Adipocyte (in vitro differentiated cells): ENCODE measurements around the gene ELMO1.

Experiments used
- DNase-seq: peaks from one replicate; pipeline ENCODE4 v3.0.0-alpha.2; 2015; ENCODE audit warnings: low read depth
- H3K27me3 ChIP-seq: replicated peaks from 2 replicates; pipeline ENCODE4 v1.7.0; 2013; ENCODE audit warnings: mild to moderate bottlenecking, low read length, moderate library complexity; ENCODE audit not compliant: control insufficient read depth, insufficient read depth
- H3K36me3 ChIP-seq: 2 replicates; pipeline ENCODE4 v1.7.0; 2013; ENCODE audit warnings: low read length, mild to moderate bottlenecking, moderate library complexity; ENCODE audit not compliant: control insufficient read depth, insufficient read depth, severe bottlenecking
- H3K4me1 ChIP-seq: 2 replicates; pipeline ENCODE4 v1.7.0; 2013; ENCODE audit warnings: mild to moderate bottlenecking, low read length, moderate library complexity; ENCODE audit not compliant: control insufficient read depth, insufficient read depth
- H3K4me3 ChIP-seq: 2 replicates; pipeline ENCODE4 v1.7.0; 2013; ENCODE audit warnings: mild to moderate bottlenecking, low read length, moderate library complexity
- H3K9ac ChIP-seq: 2 replicates; pipeline ENCODE4 v1.7.0; 2013; ENCODE audit warnings: mild to moderate bottlenecking, low read length, moderate library complexity
- H3K9me3 ChIP-seq: 2 replicates; pipeline ENCODE4 v1.7.0; 2013; ENCODE audit warnings: mild to moderate bottlenecking, low read length, moderate library complexity; ENCODE audit not compliant: control insufficient read depth

ELMO1 gene

DNA sequence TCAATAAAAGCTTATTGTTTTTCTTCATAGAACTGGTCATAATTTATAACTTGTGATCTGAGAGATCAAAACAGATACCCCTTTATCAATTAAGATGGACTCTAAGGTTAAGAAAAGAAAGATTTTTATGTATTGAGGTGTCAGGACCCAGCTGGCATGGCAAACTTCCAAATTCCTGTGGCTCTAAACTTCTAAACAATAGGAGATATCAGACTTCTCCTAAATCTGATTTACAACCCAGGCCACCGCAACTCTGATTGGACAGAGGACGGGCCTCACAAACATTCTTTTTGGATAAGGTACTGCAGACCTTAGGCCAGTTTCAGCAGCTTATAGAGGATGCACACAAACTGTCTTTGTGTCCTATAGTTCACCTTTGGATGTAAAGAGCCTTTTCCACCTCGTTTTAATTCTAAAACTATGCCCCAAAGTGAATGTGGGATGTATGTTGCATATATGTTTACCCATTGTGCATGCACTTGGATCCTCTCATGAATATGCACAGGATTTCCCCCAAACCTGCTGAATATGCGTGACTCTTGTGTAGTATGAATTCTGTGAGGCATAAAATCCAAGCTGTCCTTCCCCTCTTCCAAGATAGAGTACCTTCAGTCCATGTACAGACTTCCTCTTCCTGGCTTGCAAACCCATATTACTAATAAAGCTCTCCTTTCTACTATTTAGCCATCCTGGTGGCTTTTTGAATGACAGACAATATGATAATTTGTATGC lies 69.0 kb downstream of the ELMO1 start:
- Histone ChIP-seq H3K36me3 (no peaks in the 10 kb centered on the region), H3K9me3 (peaks cover 12% of the 10 kb centered on the region), H3K27me3 (no peaks in the 10 kb centered on the region), H3K4me3 (no peak overlapping the region), H3K4me1 (no peaks in the 10 kb centered on the region), H3K9ac (no peak overlapping the region)
- DNase-seq, result no peak

DNA sequence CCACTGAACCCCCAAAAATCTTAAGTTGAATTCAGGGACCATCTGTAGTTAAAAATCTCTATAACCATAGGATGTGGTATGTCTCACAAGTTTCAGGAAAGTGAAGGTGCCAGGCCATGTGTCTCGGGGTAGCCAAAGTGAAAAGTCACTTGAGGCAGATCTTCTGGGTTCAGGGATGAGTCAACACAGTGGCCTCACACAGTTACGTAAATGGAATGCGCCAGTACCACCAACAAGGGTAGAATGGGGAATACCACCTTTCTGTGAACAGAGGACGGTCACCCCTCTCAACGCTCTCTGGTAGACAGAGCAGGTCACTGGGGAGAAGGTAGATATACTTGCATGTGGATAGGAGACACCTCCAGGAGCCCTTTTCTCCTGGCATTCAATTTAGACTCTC lies 71.4 kb downstream of the ELMO1 start:
- no peak overlapping the region for H3K9ac ChIP-seq
- no peak for DNase-seq
- no peaks in the 10 kb centered on the region for H3K4me1 ChIP-seq
- H3K36me3 ChIP-seq, result no peaks in the 10 kb centered on the region
- H3K27me3 ChIP-seq, result no peaks in the 10 kb centered on the region
- no peak overlapping the region for H3K4me3 ChIP-seq
- peaks cover 12% of the 10 kb centered on the region for H3K9me3 ChIP-seq

DNA sequence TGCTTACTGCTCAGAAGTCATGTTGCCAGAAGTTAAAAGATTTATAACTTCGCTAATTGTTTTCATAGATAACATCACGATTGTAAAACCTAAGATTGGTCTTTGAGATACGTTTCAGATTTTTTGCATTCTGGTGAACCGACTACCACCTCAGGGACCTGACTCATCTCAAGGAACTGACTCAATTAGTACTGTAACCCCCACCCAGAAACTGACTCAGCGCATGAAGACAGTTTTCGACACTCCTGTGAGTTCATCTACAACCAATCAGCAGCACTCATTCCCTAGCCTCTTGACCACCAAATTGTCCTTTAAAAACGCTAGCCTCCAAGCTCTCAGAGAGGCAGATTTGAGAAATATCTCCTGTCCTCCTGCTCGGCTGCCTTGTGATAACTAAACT lies 72.3 kb downstream of the ELMO1 start:
- Histone ChIP-seq H3K4me3 (no peak overlapping the region), H3K27me3 (no peaks in the 10 kb centered on the region), H3K36me3 (no peaks in the 10 kb centered on the region), H3K9ac (no peak overlapping the region), H3K9me3 (peaks cover 12% of the 10 kb centered on the region), H3K4me1 (no peaks in the 10 kb centered on the region)
- no peak for DNase-seq

GRCh38 chr7:37372750-37373149 lies 75.9 kb downstream of the ELMO1 start:
- H3K9ac ChIP-seq, result no peak overlapping the region
- H3K4me3 ChIP-seq, result no peak overlapping the region
- peaks cover 12% of the 10 kb centered on the region for H3K9me3 ChIP-seq
- H3K36me3 ChIP-seq, result no peaks in the 10 kb centered on the region
- no peaks in the 10 kb centered on the region for H3K27me3 ChIP-seq
- H3K4me1 ChIP-seq, result no peaks in the 10 kb centered on the region
- DNase-seq, result no peak

- Histone ChIP-seq H3K9me3 (peaks cover 9% of the 10 kb centered on the region), H3K4me3 (no peak overlapping the region), H3K27me3 (no peaks in the 10 kb centered on the region), H3K9ac (no peak overlapping the region), H3K4me1 (no peaks in the 10 kb centered on the region), H3K36me3 (no peaks in the 10 kb centered on the region)
- DNase-seq, result no peak
Observed at GRCh38 chr7:37371755-37372154, 76.9 kb downstream of the ELMO1 start.

DNA sequence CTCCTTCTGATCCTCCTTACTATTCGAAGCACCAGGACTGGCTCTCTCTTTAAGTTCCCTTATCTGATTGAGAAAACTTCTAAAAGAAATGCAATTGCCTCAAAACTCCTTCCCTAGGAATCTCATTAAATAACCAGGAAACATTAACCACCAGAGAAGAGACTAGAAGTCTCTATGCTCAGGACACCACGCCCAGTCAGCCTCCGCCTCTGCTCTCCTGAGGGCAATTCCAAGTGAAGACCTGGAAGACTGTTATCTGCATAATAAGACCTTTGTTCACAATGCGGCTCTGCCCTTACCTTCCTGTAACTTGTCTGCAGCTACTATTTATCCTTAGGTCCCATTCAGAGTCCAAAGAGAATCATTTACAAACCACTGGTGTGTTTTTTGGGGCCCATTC lies 78.8 kb downstream of the ELMO1 start:
- H3K4me1 ChIP-seq, result no peaks in the 10 kb centered on the region
- no peaks in the 10 kb centered on the region for H3K36me3 ChIP-seq
- no peaks in the 10 kb centered on the region for H3K9me3 ChIP-seq
- H3K27me3 ChIP-seq, result no peaks in the 10 kb centered on the region
- no peak overlapping the region for H3K9ac ChIP-seq
- no peak overlapping the region for H3K4me3 ChIP-seq
- no peak for DNase-seq

DNA sequence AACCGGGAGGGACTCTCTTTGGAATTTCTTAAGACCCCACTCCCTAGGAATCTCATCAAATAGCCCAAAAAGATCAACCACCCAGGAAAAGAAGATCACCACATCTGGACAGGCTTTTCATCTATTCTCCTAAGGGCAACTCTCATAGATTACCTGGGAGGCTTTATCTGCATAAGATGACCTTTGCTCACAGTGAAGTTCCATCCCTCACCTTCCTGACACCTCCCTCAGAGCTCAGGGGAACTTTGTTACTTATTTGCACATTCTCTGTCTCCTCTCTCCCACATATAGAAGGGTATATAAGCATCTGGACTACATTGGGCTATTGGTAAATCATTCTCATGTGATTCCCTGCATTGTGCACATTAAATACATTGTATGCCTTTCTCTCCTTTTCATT lies 80.1 kb downstream of the ELMO1 start:
- Histone ChIP-seq H3K4me3 (no peak overlapping the region), H3K27me3 (no peaks in the 10 kb centered on the region), H3K36me3 (no peaks in the 10 kb centered on the region), H3K4me1 (no peaks in the 10 kb centered on the region), H3K9me3 (no peaks in the 10 kb centered on the region), H3K9ac (no peak overlapping the region)
- DNase-seq, result no peak

GRCh38 chr7:37367010-37367409 lies 81.7 kb downstream of the ELMO1 start:
- Histone ChIP-seq H3K4me1 (no peaks in the 10 kb centered on the region), H3K36me3 (no peaks in the 10 kb centered on the region), H3K27me3 (no peaks in the 10 kb centered on the region), H3K4me3 (no peak overlapping the region), H3K9me3 (no peaks in the 10 kb centered on the region), H3K9ac (no peak overlapping the region)
- DNase-seq, result no peak

GRCh38 chr7:37366445-37366844 lies 82.2 kb downstream of the ELMO1 start:
- DNase-seq, result no peak
- H3K4me1 ChIP-seq, result no peaks in the 10 kb centered on the region
- H3K9me3 ChIP-seq, result no peaks in the 10 kb centered on the region
- H3K4me3 ChIP-seq, result no peak overlapping the region
- H3K36me3 ChIP-seq, result no peaks in the 10 kb centered on the region
- no peaks in the 10 kb centered on the region for H3K27me3 ChIP-seq
- H3K9ac ChIP-seq, result no peak overlapping the region

DNA sequence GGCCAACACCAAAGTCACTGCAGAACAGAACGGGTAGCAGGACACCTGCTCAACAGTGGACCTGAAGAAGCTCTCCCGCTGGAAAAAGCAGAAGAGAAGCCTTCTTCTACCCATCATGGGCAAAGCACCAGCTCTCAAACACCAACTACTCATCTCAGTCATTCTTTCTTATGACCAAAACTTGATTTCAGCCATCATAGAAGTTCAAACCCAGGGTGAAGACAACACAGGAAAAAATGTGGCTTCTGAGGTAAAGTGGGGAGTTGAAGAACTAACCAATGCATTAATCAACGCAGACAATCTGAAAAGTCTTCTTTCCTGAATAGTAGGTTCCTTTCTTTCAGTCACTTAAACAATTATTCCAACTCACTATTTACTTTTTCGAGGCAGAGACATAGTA lies 83.3 kb downstream of the ELMO1 start:
- Histone ChIP-seq H3K4me1 (no peaks in the 10 kb centered on the region), H3K27me3 (no peaks in the 10 kb centered on the region), H3K9ac (no peak overlapping the region), H3K4me3 (no peak overlapping the region), H3K9me3 (no peaks in the 10 kb centered on the region), H3K36me3 (no peaks in the 10 kb centered on the region)
- no peak for DNase-seq

DNA sequence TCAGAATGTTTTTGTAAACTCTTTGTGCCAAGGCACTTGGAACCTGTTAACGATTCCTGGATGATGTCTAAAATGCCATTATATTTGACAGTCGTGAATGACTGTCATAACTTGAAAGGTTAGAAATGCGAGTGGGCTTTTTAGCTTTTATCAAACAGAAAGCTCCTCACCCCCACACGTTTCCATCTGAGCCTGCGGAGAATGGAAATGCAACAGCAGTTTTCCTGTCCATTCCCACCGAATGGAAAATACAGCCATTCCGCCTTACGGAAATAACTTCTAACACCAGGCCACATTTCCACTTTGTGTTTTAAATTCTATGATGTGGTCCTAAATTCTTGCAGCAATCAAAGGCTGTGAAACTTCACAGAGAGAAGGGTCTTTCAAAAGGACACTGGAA lies 83.8 kb downstream of the ELMO1 start:
- Histone ChIP-seq H3K4me3 (no peak overlapping the region), H3K9me3 (no peaks in the 10 kb centered on the region), H3K27me3 (no peaks in the 10 kb centered on the region), H3K36me3 (no peaks in the 10 kb centered on the region), H3K4me1 (no peaks in the 10 kb centered on the region), H3K9ac (no peak overlapping the region)
- no peak for DNase-seq
